Esophagus muscularis mucosa (tissue), 4 donors: ENCODE results near the gene TNN.

Source experiments
- EP300 ChIP-seq: sonication (generic); formaldehyde crosslinking; IDR thresholded peaks from one replicate; pipeline ENCODE4 v1.6.1; 2017; ENCODE audit warnings: antibody characterized with exemption
- POLR2A ChIP-seq: fragments of 450-650 bp; IDR thresholded peaks from one replicate; pipeline ENCODE4 v1.6.1; 2017; ENCODE audit warnings: antibody characterized with exemption, moderate library complexity, mild to moderate bottlenecking, low read depth
- POLR2AphosphoS5 ChIP-seq, 2 donors: sonication (generic); formaldehyde crosslinking; IDR thresholded peaks; one replicate each; pipeline ENCODE4 v1.6.1; 2017; ENCODE audit warnings: antibody characterized with exemption in 2 of 2
- TF ChIP-seq, protein P1 (sequence below), 3 experiments: fragments of 200-600 bp in 2 of 3; fragments of 450-650 bp in 1 of 3; sonication (generic) in 2 of 3; IDR thresholded peaks; one replicate each; pipeline ENCODE4 v1.5.1; 2017 to 2019; ENCODE audit warnings: antibody characterized with exemption in 3 of 3, mild to moderate bottlenecking in 2 of 3, moderate library complexity in 1 of 3

DNA sequence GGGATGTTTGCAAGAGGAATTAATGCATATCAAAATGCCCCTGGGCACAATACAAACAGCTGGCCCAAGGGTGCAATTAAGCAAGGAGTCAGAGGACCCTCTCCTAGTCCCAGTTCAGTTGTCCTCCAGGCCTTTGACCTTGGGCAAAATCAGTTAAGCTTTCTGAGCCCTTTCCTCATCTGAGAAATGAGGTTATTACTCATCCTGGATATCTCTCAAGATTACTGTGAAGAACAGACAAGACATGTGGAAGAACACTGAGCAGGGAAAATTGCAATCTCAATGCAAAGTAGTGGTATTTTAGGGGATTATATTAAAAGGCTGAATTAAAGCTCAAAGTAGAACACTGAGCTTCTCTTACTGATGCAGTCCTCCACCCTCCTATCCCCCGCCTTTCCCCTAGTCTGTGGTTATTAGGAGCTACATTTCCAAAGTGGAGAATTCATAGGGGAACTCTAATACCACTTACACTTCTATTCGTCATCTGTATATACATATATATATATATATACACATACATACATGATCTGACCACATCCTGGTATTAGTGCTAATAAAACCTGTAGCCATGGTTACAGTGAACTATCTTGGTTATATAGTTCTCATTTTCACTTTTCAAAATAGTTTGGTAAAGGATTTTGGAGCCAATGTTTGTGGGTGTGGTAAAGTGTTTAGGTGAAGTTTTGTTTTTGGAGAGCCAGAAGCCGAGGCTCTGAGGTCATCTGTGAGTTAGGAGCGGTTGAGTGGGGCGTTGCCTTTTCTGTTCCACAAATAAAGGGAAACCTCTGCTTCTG is 106.9 kb downstream of the TNN start:
- TF ChIP-seq, protein P1, sequence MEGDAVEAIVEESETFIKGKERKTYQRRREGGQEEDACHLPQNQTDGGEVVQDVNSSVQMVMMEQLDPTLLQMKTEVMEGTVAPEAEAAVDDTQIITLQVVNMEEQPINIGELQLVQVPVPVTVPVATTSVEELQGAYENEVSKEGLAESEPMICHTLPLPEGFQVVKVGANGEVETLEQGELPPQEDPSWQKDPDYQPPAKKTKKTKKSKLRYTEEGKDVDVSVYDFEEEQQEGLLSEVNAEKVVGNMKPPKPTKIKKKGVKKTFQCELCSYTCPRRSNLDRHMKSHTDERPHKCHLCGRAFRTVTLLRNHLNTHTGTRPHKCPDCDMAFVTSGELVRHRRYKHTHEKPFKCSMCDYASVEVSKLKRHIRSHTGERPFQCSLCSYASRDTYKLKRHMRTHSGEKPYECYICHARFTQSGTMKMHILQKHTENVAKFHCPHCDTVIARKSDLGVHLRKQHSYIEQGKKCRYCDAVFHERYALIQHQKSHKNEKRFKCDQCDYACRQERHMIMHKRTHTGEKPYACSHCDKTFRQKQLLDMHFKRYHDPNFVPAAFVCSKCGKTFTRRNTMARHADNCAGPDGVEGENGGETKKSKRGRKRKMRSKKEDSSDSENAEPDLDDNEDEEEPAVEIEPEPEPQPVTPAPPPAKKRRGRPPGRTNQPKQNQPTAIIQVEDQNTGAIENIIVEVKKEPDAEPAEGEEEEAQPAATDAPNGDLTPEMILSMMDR (IDR thresholded peaks at IDR 0.05) = no peak
- TF ChIP-seq POLR2AphosphoS5 (IDR thresholded peaks at IDR 0.05) (no peak), EP300 (no peak), POLR2A (no peak)
